Endodermal cell (in vitro differentiated cells): ENCODE data around the gene AGPAT1. TPM values are rescaled to one million over a fixed set of nuclear protein-coding genes. Genes with fewer than 3 reads are reported as not detected.

Experiments
- DNase-seq: peaks from one replicate; pipeline ENCODE4 v3.0.0-alpha.2; 2017
- H3K27ac ChIP-seq: 2 replicates; pipeline ENCODE4 v1.5.1; 2013; ENCODE audit warnings: mild to moderate bottlenecking, low read depth, low read length, moderate library complexity
- H3K27me3 ChIP-seq: 2 replicates; pipeline ENCODE4 v1.6.1; 2013; ENCODE audit warnings: mild to moderate bottlenecking, low read length, moderate library complexity; ENCODE audit not compliant: insufficient read depth, control insufficient read depth, poor library complexity, severe bottlenecking
- H3K36me3 ChIP-seq: 2 replicates; pipeline ENCODE4 v1.7.0; 2013; ENCODE audit warnings: mild to moderate bottlenecking, low read length, moderate library complexity; ENCODE audit not compliant: control insufficient read depth, insufficient read depth
- H3K4me1 ChIP-seq: one replicate; pipeline ENCODE4 v1.7.0; 2013; ENCODE audit warnings: low read length; ENCODE audit not compliant: control insufficient read depth, insufficient read depth
- H3K4me3 ChIP-seq: 2 replicates; pipeline ENCODE4 v1.5.1; 2013; ENCODE audit warnings: mild to moderate bottlenecking, low read length, moderate library complexity
- H3K9ac ChIP-seq: 2 replicates; pipeline ENCODE4 v1.6.1; 2013; ENCODE audit warnings: mild to moderate bottlenecking, low read length, moderate library complexity; ENCODE audit not compliant: poor library complexity, severe bottlenecking; ENCODE audit errors: extremely low read depth
- H3K9me3 ChIP-seq: 2 replicates; pipeline ENCODE4 v1.6.1; 2013; ENCODE audit warnings: mild to moderate bottlenecking, low read length, moderate library complexity; ENCODE audit not compliant: control insufficient read depth
- H3K27ac Mint-ChIP-seq: 2 replicates; pipeline ENCODE4 v1.8.0; 2020; ENCODE audit warnings: mixed read lengths
- H3K27me3 Mint-ChIP-seq: 2 replicates; pipeline ENCODE4 v1.8.0; 2021; ENCODE audit warnings: mild to moderate bottlenecking, mixed read lengths; ENCODE audit not compliant: insufficient read depth
- H3K36me3 Mint-ChIP-seq: 2 replicates; pipeline ENCODE4 v1.8.0; 2020; ENCODE audit warnings: low read depth, mixed read lengths
- H3K4me1 Mint-ChIP-seq: 2 replicates; pipeline ENCODE4 v1.8.0; 2020; ENCODE audit warnings: mixed read lengths
- H3K4me3 Mint-ChIP-seq: 2 replicates; pipeline ENCODE4 v1.8.0; 2020; ENCODE audit warnings: mild to moderate bottlenecking, moderate library complexity, mixed read lengths
- H3K9me3 Mint-ChIP-seq: 2 replicates; pipeline ENCODE4 v1.8.0; 2020; ENCODE audit warnings: mild to moderate bottlenecking, mixed read lengths
- CTCF ChIP-seq: fragments of 200-600 bp; sonication (generic); conservative IDR thresholded peaks from 2 replicates; pipeline ENCODE4 v1.5.0; 2021; ENCODE audit warnings: antibody characterized with exemption, mild to moderate bottlenecking
- WGBS, 2 experiments: methylation state at CpG; one replicate each; pipeline versions ENCODE4 v1.1.5 to v1.1.7; 2013; ENCODE audit warnings: missing lambda C conversion rate in 2 of 2, mixed read lengths in 1 of 2; ENCODE audit not compliant: insufficient coverage in 1 of 2, insufficient read length in 1 of 2; 5-methylcytosine and 5-hydroxymethylcytosine counted together
- total RNA-seq, 2 donors: library from RNA; stranded (reverse); fragmentation: NEBNext Ultra II Directional in 1 of 2; extraction: Animal tissue kit (Norgen Biotek cat#: 25700) in 1 of 2; gene quantifications; 2 replicates in 1 of 2; 3 replicates in 1 of 2; pipeline ENCODE4 v1.2.1, GENCODE V29; 2021

AGPAT1 gene
- total RNA-seq, 2 donors from 2014 or later: 124 to 147 TPM

- H3K4me1 Mint-ChIP-seq: peaks cover 51% of the 10 kb centered on the region
These were observed 1.5 kb downstream of the AGPAT1 start for GRCh38 chr6:32174416-32174815.

GRCh38 chr6:32173051-32173727 is 2.7 kb downstream of the AGPAT1 start:
- Mint-ChIP-seq H3K27me3 (no peaks in the 10 kb centered on the region), H3K27ac (peak overlapping the region; percentile 58), H3K36me3 (peaks cover 43% of the 10 kb centered on the region), H3K4me1 (peaks cover 54% of the 10 kb centered on the region), H3K4me3 (peak overlapping the region; percentile 78), H3K9me3 (no peaks in the 10 kb centered on the region)
- H3K36me3 ChIP-seq: peaks cover 45% of the 10 kb centered on the region
- H3K9ac ChIP-seq: no peak overlapping the region
- WGBS, 2 experiments: 86 to 94% methylated on average over 3 to 4 of the region's 4 CpGs
- H3K9me3 ChIP-seq: no peaks in the 10 kb centered on the region
- H3K4me3 ChIP-seq: peak overlapping the region; percentile 97
- TF ChIP-seq CTCF: no peak
- H3K27ac ChIP-seq: no peak overlapping the region
- peaks cover 13% of the 10 kb centered on the region for H3K4me1 ChIP-seq
- H3K27me3 ChIP-seq: no peaks in the 10 kb centered on the region
- DNase-seq: no peak

More at GRCh38 chr6:32174416-32174815, 1.5 kb downstream of the AGPAT1 start:
- Histone ChIP-seq H3K9me3 (no peaks in the 10 kb centered on the region), H3K4me3 (peak overlapping the region; percentile 97), H3K9ac (no peak overlapping the region), H3K27ac (no peak overlapping the region), H3K4me1 (peaks cover 5% of the 10 kb centered on the region), H3K36me3 (peaks cover 33% of the 10 kb centered on the region), H3K27me3 (no peaks in the 10 kb centered on the region)
- no peak overlapping the region for H3K27ac Mint-ChIP-seq
- WGBS, 2 experiments: 94 to 100% methylated on average over 1 of the region's 1 CpG
- H3K36me3 Mint-ChIP-seq: peaks cover 31% of the 10 kb centered on the region
- peak overlapping the region; percentile 78 for H3K4me3 Mint-ChIP-seq
- no peak for TF ChIP-seq CTCF
- H3K27me3 Mint-ChIP-seq: no peaks in the 10 kb centered on the region
- no peaks in the 10 kb centered on the region for H3K9me3 Mint-ChIP-seq
- DNase-seq: no peak

- no peak for DNase-seq
- no peaks in the 10 kb centered on the region for H3K9me3 Mint-ChIP-seq
- peak overlapping the region; percentile 17 for H3K27ac Mint-ChIP-seq
- Histone ChIP-seq H3K4me3 (no peak overlapping the region), H3K4me1 (peaks cover 26% of the 10 kb centered on the region), H3K9ac (no peak overlapping the region), H3K9me3 (no peaks in the 10 kb centered on the region), H3K27ac (no peak overlapping the region), H3K36me3 (peaks cover 62% of the 10 kb centered on the region), H3K27me3 (no peaks in the 10 kb centered on the region)
- peaks cover 60% of the 10 kb centered on the region for H3K36me3 Mint-ChIP-seq
- 93 to 100% methylated on average over 1 to 6 of the region's 6 CpGs for WGBS, 2 experiments
- H3K4me3 Mint-ChIP-seq: no peak overlapping the region
- peaks cover 56% of the 10 kb centered on the region for H3K4me1 Mint-ChIP-seq
- no peaks in the 10 kb centered on the region for H3K27me3 Mint-ChIP-seq
- TF ChIP-seq CTCF: no peak
These were observed 4.7 kb downstream of the AGPAT1 start for GRCh38 chr6:32171234-32171633.
